ENCODE data around the gene PBX4. TPM values are rescaled to one million over a fixed set of nuclear protein-coding genes. Genes with fewer than 3 reads are reported as not detected.

PBX4 gene
- total RNA-seq, 1 experiment from 2014 or later = 8.3 TPM

DNA sequence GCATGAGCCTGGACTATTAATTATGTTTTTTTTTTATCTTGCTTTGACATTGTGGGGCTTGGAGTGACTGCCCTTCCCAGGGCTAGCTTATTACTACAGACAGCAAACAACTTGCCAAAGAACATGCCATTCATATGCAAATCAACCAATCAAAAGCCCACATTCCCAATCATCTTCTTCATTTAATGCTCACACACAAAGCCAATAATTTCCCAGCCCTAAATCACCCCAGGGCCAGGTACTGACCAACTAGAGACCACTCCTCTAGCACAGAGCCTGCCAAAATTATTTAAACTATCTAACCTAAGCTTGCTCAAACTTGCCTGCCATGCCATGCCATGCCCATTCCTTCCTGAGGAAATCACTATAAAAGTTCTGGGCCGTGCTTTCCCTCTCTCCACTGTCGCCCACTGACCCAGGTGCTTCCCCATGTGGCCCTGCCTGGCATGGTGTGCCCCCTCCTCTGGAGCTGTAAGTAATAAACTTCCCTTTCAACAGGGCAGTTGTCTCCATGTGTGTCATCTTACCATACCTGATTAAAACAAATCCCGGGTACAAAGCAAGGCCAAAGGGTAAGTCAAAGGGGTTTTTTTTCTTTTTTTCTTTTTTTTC, 15.7 kb downstream of the PBX4 start:
- intact Hi-C loops (cut with micrococcal nuclease; ENCODE audit: unreplicated experiment) = no loop called here
- ChIA-PET POLR2A (no interaction called here), CTCF (no interaction called here)
- no peak for TF ChIP-seq POLR2AphosphoS5 (IDR thresholded peaks at IDR 0.05; ENCODE audit: low read depth, low read length)
- TF ChIP-seq, protein P1, sequence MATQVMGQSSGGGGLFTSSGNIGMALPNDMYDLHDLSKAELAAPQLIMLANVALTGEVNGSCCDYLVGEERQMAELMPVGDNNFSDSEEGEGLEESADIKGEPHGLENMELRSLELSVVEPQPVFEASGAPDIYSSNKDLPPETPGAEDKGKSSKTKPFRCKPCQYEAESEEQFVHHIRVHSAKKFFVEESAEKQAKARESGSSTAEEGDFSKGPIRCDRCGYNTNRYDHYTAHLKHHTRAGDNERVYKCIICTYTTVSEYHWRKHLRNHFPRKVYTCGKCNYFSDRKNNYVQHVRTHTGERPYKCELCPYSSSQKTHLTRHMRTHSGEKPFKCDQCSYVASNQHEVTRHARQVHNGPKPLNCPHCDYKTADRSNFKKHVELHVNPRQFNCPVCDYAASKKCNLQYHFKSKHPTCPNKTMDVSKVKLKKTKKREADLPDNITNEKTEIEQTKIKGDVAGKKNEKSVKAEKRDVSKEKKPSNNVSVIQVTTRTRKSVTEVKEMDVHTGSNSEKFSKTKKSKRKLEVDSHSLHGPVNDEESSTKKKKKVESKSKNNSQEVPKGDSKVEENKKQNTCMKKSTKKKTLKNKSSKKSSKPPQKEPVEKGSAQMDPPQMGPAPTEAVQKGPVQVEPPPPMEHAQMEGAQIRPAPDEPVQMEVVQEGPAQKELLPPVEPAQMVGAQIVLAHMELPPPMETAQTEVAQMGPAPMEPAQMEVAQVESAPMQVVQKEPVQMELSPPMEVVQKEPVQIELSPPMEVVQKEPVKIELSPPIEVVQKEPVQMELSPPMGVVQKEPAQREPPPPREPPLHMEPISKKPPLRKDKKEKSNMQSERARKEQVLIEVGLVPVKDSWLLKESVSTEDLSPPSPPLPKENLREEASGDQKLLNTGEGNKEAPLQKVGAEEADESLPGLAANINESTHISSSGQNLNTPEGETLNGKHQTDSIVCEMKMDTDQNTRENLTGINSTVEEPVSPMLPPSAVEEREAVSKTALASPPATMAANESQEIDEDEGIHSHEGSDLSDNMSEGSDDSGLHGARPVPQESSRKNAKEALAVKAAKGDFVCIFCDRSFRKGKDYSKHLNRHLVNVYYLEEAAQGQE (IDR thresholded peaks at IDR 0.05; ENCODE audit: insufficient read depth in 1 of 2, low read depth in 2 of 2, low read length in 1 of 2) = no peak
- no peak for TF ChIP-seq TCF7L2 (IDR thresholded peaks at IDR 0.05; ENCODE audit: low read depth, low read length)
- TF ChIP-seq SIN3A (IDR thresholded peaks at IDR 0.05; ENCODE audit: borderline replicate concordance, insufficient read depth, low read depth, low read length) = no peak
- TF ChIP-seq, protein P2, sequence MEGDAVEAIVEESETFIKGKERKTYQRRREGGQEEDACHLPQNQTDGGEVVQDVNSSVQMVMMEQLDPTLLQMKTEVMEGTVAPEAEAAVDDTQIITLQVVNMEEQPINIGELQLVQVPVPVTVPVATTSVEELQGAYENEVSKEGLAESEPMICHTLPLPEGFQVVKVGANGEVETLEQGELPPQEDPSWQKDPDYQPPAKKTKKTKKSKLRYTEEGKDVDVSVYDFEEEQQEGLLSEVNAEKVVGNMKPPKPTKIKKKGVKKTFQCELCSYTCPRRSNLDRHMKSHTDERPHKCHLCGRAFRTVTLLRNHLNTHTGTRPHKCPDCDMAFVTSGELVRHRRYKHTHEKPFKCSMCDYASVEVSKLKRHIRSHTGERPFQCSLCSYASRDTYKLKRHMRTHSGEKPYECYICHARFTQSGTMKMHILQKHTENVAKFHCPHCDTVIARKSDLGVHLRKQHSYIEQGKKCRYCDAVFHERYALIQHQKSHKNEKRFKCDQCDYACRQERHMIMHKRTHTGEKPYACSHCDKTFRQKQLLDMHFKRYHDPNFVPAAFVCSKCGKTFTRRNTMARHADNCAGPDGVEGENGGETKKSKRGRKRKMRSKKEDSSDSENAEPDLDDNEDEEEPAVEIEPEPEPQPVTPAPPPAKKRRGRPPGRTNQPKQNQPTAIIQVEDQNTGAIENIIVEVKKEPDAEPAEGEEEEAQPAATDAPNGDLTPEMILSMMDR (IDR thresholded peaks at IDR 0.05) = no peak
- DNase-seq (ENCODE audit: low read depth, low spot score) = no peak
- H3K27me3 ChIP-seq (ENCODE audit: control insufficient read depth, insufficient read depth, low read length) = no peaks in the 10 kb centered on the region
- ATAC-seq = no peak
- no peaks in the 10 kb centered on the region for H3K36me3 ChIP-seq (ENCODE audit: control insufficient read depth, insufficient read depth, low read length)
- H3K4me1 ChIP-seq (ENCODE audit: control insufficient read depth, insufficient read depth, low read length) = peaks cover 5% of the 10 kb centered on the region
- BruUV-seq (replicated peaks) = no TSS peak
- H3K27ac ChIP-seq (ENCODE audit: low read length) = no peak overlapping the region
- H3K9me3 ChIP-seq (ENCODE audit: control insufficient read depth, insufficient read depth, low read depth, low read length) = no peaks in the 10 kb centered on the region
- in situ Hi-C loops (cut with HindIII; ENCODE audit: low pct_unique_long_range_greater_than_20kb, low sequenced_read_pairs) = no loop called here
- H3K4me3 ChIP-seq (ENCODE audit: low read depth in 2 of 2, low read length in 2 of 2) = no peak overlapping the region

DNA sequence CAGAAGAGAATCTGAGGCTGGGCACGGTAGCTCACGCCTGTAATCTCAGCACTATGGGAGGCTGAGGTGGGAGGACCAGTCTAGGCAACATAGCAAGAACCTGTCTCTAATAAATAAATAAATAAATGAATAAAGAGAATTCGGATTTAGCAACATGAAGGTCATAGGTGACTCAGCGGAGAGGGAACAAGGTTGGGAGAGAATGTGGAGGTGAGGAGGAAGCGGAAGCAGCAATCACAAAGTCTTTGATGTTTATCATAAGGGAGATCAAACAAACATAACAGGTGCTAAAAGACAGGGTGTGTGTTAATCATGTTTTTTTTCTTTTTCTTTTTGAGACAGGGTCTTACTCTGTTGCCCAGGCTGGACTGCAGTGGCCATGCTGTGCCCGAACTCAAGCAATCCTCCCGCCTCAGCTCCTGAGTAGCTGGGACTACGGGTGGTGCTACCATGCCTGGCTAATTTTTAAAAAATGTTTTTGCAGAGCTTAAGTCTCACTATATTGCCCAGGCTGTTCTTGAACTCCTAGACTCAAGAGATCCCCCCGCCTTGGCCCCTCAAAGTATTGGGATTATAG, 16.3 kb downstream of the PBX4 start:
- in situ Hi-C loops (cut with HindIII; ENCODE audit: low pct_unique_long_range_greater_than_20kb, low sequenced_read_pairs) = no loop called here
- ATAC-seq = no peak
- Histone ChIP-seq H3K36me3 (ENCODE audit: control insufficient read depth, insufficient read depth, low read length) (no peaks in the 10 kb centered on the region), H3K27ac (ENCODE audit: low read length) (no peak overlapping the region), H3K27me3 (ENCODE audit: control insufficient read depth, insufficient read depth, low read length) (no peaks in the 10 kb centered on the region), H3K9me3 (ENCODE audit: control insufficient read depth, insufficient read depth, low read depth, low read length) (no peaks in the 10 kb centered on the region), H3K4me3 (ENCODE audit: low read depth in 2 of 2, low read length in 2 of 2) (no peak overlapping the region), H3K4me1 (ENCODE audit: control insufficient read depth, insufficient read depth, low read length) (peaks cover 5% of the 10 kb centered on the region)
- no TSS peak for BruUV-seq (replicated peaks)
- ChIA-PET CTCF (no interaction called here), POLR2A (no interaction called here)
- intact Hi-C loops (cut with micrococcal nuclease; ENCODE audit: unreplicated experiment) = no loop called here
- TF ChIP-seq SIN3A (IDR thresholded peaks at IDR 0.05; ENCODE audit: borderline replicate concordance, insufficient read depth, low read depth, low read length) (no peak), POLR2AphosphoS5 (IDR thresholded peaks at IDR 0.05; ENCODE audit: low read depth, low read length) (no peak), TCF7L2 (IDR thresholded peaks at IDR 0.05; ENCODE audit: low read depth, low read length) (no peak)
- TF ChIP-seq, protein P1 (IDR thresholded peaks at IDR 0.05; ENCODE audit: insufficient read depth in 1 of 2, low read depth in 2 of 2, low read length in 1 of 2) = no peak
- TF ChIP-seq, protein P2 (IDR thresholded peaks at IDR 0.05) = no peak
- no peak for DNase-seq (ENCODE audit: low read depth, low spot score)

Data from Panc1 (cell line).